Effector memory CD4-positive, alpha-beta T cell (primary cell): ENCODE measurements around the gene GALNT2.

Source experiments
- DNase-seq, 3 donors: peaks; one replicate each; pipeline ENCODE4 v3.0.0-alpha.2; 2020
- H3K27ac ChIP-seq: 2 replicates; pipeline ENCODE4 v1.7.0; 2013; ENCODE audit warnings: mild to moderate bottlenecking, low read length, moderate library complexity; ENCODE audit not compliant: insufficient read depth, poor library complexity, severe bottlenecking
- H3K27me3 ChIP-seq: replicated peaks from 2 replicates; pipeline ENCODE4 v1.7.0; 2013; ENCODE audit warnings: mild to moderate bottlenecking, low read length; ENCODE audit not compliant: insufficient read depth, control insufficient read depth, poor library complexity, severe bottlenecking
- H3K36me3 ChIP-seq: 2 replicates; pipeline ENCODE4 v1.7.0; 2013; ENCODE audit warnings: mild to moderate bottlenecking, low read length, moderate library complexity; ENCODE audit not compliant: control insufficient read depth, insufficient read depth
- H3K4me1 ChIP-seq: 2 replicates; pipeline ENCODE4 v1.7.0; 2013; ENCODE audit warnings: low read length, mild to moderate bottlenecking; ENCODE audit not compliant: control insufficient read depth, insufficient read depth, poor library complexity, severe bottlenecking
- H3K4me3 ChIP-seq: 2 replicates; pipeline ENCODE4 v1.7.0; 2013; ENCODE audit warnings: low read length, low read depth, mild to moderate bottlenecking; ENCODE audit not compliant: insufficient read depth, poor library complexity, severe bottlenecking
- H3K9me3 ChIP-seq: 2 replicates; pipeline ENCODE4 v1.7.0; 2013; ENCODE audit warnings: mild to moderate bottlenecking, low read length, moderate library complexity; ENCODE audit not compliant: control insufficient read depth

GALNT2 gene

DNA sequence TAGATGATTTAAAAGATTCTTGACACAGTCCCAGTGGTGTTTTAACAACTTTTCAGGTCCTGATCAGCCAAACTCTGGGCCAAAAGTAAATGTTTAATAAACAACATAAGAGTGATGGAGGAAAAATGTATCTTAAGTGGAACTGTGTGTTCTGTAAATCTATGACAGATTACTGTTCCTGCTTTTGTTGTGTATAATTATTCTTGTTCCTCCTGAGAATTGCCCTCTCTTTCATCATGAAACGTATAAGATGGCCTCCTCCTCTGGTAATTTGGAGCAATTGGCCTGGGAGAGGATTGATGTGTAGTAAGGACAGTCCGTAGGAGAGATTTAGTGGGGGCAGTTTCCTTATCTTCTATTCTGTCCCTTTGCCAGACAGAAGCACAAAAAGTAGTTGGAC is 34.5 kb downstream of the GALNT2 start:
- no peak overlapping the region for H3K4me3 ChIP-seq
- H3K36me3 ChIP-seq: no peaks in the 10 kb centered on the region
- H3K4me1 ChIP-seq: peaks cover 14% of the 10 kb centered on the region
- H3K27ac ChIP-seq: no peak overlapping the region
- no peaks in the 10 kb centered on the region for H3K27me3 ChIP-seq
- no peak for DNase-seq
- no peaks in the 10 kb centered on the region for H3K9me3 ChIP-seq

GRCh38 chr1:230102046-230102445 is 35.0 kb downstream of the GALNT2 start:
- H3K27ac ChIP-seq: no peak overlapping the region
- H3K9me3 ChIP-seq: no peaks in the 10 kb centered on the region
- H3K4me1 ChIP-seq: peaks cover 14% of the 10 kb centered on the region
- no peaks in the 10 kb centered on the region for H3K27me3 ChIP-seq
- H3K36me3 ChIP-seq: no peaks in the 10 kb centered on the region
- H3K4me3 ChIP-seq: no peak overlapping the region
- DNase-seq: no peak

DNA sequence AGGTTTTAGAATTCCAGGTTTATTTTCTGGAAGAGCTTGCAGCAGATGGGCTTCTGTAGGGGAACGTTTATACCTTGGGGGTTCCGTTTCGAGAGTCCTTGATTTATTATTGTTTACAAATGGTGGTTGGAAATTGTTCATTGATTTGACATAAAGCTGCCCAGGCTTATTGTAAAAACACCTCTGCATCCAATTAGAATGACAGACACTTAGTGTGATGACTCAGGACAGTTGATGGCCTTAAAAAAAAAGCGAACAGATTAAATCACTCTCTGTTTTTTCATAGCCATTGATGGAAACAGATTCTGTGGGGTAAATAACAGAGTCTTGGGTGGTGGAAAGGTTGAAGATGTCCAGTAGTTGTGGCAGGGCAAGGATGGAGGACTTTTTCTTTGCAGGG is 35.4 kb downstream of the GALNT2 start:
- no peak for DNase-seq
- H3K27ac ChIP-seq: no peak overlapping the region
- no peak overlapping the region for H3K4me3 ChIP-seq
- H3K27me3 ChIP-seq: no peaks in the 10 kb centered on the region
- no peaks in the 10 kb centered on the region for H3K9me3 ChIP-seq
- peaks cover 14% of the 10 kb centered on the region for H3K4me1 ChIP-seq
- H3K36me3 ChIP-seq: no peaks in the 10 kb centered on the region

DNA sequence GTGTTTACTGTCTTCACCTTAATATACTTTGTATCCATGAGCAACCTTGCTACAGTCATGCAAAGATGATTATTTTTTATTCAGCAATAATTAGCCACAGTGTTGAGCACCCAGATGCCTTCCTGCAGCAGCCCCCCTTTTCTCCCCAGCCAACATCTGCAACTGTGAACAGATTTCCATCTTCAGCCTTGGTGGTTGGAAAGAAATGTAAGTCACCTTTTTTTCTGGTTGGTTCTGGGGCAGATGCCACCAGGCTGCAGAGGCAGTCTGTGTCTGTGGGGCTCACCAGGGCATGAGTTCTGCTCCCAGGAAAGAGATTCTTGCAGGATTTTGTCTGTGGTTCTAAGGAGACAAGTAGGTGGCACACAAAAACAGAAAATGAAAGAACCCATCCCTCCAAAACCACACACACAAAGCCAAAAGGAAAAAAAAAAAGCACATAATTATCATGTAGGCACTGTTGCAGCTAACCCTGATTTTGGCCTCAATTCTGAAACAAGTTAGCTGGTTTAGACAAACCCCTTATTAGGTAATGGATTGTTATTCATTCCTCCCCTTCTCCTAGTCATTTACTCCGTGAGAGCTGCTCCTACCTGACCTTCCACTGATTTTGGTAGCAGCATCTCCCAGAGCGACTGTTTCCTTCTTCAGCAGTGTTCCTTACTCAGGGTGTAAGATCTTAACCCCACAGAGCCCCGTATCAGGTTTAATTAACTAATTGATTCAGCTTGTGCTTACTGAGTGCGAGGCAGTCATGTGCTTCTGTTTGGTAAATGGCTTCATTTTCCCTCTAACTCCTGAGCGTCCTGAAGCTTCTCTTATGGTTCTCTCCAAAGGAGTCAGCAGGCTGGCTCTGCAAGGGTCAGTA is 36.5 kb downstream of the GALNT2 start:
- no peak for DNase-seq
- no peaks in the 10 kb centered on the region for H3K9me3 ChIP-seq

DNA sequence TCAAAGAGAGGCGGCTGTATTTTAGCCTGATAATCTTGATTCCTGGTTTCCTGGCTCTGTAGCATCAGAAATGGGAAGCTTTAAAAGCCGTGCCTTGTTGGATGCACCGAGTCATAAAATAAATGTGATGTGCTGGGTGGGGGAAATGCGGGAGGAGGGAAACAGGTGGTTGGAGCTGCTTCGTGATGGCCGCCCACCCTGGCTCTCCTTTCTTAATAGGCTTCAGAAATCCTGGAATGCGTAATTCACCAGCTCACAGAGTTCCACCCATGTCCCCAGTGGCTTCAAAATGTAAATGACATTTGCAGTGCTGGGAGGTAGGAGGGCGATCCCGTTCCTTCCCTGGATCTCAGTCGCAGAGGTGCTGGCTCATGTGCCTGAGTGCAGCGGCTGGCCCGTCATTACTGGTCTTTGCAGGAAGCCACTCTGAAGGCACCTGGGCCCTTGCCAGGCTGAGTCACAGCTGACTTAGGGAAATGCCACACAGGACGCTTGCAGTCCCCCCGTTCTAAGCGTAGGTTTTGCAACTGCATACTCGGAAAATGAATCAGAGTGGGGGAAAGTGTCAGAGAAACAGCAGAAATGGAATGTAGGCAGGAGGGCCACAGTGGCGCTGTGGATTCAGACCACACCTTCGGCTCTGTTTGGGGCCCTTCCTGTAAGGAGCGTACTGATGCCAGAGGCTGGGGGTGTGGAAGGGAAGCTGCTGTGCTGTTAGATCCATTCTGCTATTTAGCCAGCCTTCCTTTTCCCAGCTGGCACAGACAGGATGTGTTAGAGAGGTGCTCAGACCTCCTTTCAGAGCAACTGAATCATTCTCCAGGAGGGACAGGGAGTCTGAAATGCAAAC is 37.6 kb downstream of the GALNT2 start:
- no peak overlapping the region for H3K27ac ChIP-seq
- peak overlapping the region; percentile 2 for H3K4me3 ChIP-seq

More for the DNA sequence above, 36.5 kb downstream of the GALNT2 start:
- no peaks in the 10 kb centered on the region for H3K27me3 ChIP-seq
- no peaks in the 10 kb centered on the region for H3K36me3 ChIP-seq
- peaks cover 14% of the 10 kb centered on the region for H3K4me1 ChIP-seq
- no peak overlapping the region for H3K27ac ChIP-seq
- H3K4me3 ChIP-seq: no peak overlapping the region

GRCh38 chr1:230105245-230105753 is 38.3 kb downstream of the GALNT2 start:
- Histone ChIP-seq H3K9me3 (no peaks in the 10 kb centered on the region), H3K36me3 (no peaks in the 10 kb centered on the region), H3K4me1 (peaks cover 14% of the 10 kb centered on the region), H3K27me3 (no peaks in the 10 kb centered on the region), H3K27ac (no peak overlapping the region), H3K4me3 (no peak overlapping the region)
- no peak for DNase-seq

More for the DNA sequence above, 37.6 kb downstream of the GALNT2 start:
- no peaks in the 10 kb centered on the region for H3K9me3 ChIP-seq
- no peaks in the 10 kb centered on the region for H3K36me3 ChIP-seq
- H3K27me3 ChIP-seq: no peaks in the 10 kb centered on the region
- peak in 1 of 3 donors; percentile 19 for DNase-seq
- peaks cover 14% of the 10 kb centered on the region for H3K4me1 ChIP-seq

DNA sequence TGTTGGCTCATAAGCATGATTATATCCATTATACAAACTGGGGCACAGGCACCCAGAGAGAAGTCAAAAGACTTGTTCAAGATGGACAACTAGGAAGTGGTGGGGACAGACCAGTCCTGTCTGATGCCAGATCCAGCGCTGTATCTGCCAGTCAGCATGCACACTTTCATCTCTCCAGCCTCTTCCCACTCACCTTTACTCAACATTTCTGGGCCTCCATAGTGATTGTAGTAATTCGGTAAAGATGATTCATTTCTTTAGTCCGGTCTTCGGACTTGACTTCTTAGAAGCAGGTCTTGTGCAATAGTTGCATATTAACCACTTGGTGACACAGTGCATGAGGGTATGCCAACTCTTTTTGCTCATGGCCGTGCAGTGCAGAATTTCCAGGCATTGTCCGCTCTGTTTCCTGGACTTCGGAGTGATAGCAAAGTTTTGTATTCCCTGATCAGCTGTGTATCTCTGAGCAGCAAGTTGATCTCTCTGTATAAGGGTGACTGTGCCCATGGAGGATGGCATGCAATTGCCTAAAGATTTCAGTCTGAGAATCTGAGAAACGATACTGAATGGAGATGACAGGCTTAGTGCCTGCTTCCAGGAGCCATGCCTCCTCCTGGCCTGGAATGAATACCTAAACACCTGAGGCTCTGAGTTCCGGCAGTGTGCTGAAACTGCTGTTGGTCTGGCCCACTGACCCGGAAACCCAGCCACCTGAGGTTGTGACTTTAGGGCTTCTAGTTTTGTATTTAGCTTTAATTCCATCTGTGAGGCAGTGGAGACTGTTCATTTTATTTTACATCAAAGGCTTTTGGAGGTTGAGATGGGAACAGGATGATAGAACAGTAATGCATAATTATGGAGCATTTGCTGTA is 39.0 kb downstream of the GALNT2 start:
- no peak for DNase-seq
- H3K36me3 ChIP-seq: no peaks in the 10 kb centered on the region
- H3K27ac ChIP-seq: no peak overlapping the region
- H3K9me3 ChIP-seq: no peaks in the 10 kb centered on the region
- no peak overlapping the region for H3K4me3 ChIP-seq
- H3K4me1 ChIP-seq: peaks cover 14% of the 10 kb centered on the region
- H3K27me3 ChIP-seq: no peaks in the 10 kb centered on the region

GRCh38 chr1:230107941-230108340 is 40.9 kb downstream of the GALNT2 start:
- H3K36me3 ChIP-seq: no peaks in the 10 kb centered on the region
- H3K27me3 ChIP-seq: no peaks in the 10 kb centered on the region
- H3K4me3 ChIP-seq: no peak overlapping the region
- DNase-seq: no peak
- no peaks in the 10 kb centered on the region for H3K9me3 ChIP-seq
- peaks cover 14% of the 10 kb centered on the region for H3K4me1 ChIP-seq
- no peak overlapping the region for H3K27ac ChIP-seq

GRCh38 chr1:230108580-230108979 is 41.5 kb downstream of the GALNT2 start:
- H3K4me1 ChIP-seq: peaks cover 12% of the 10 kb centered on the region

More at GRCh38 chr1:230108580-230108979, 41.5 kb downstream of the GALNT2 start:
- no peak for DNase-seq
- Histone ChIP-seq H3K9me3 (no peaks in the 10 kb centered on the region), H3K27ac (no peak overlapping the region), H3K36me3 (no peaks in the 10 kb centered on the region), H3K4me3 (no peak overlapping the region), H3K27me3 (no peaks in the 10 kb centered on the region)
